ENCODE measurements around the gene LRRTM3. TPM values are rescaled to one million over a fixed set of nuclear protein-coding genes. Genes with fewer than 3 reads are reported as not detected.

LRRTM3 gene
- polyA plus RNA-seq, 2 of the 4 experiments (the other 2 are of a cell fraction), result not detected

DNA sequence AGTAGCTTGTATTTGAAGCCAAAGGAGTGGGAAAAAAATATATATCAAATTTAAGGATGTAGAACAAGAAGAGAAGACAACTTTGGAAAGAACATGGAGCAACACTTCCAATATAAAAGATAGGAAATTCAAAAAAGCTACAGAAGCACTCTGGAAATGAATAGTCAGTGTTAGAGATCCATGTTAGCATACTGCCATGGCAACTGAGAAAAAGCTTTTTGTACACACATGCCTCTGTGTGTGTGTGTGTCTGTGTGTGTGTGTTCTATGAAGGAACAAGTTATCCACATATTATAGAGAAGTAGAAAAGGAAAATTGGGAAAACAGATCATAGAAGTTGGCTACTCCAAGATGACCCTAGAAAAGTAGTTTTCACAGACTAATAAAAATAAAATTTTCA is 96.3 kb downstream of the LRRTM3 start (continued):
- no peak for TF ChIP-seq ATOH8 (CRISPR knock-in tag; IDR thresholded peaks at IDR 0.05; ENCODE audit: low read depth)
- no peak for TF ChIP-seq PHF8 (IDR thresholded peaks at IDR 0.05; ENCODE audit: borderline replicate concordance, low read depth)
- TF ChIP-seq, protein P1, sequence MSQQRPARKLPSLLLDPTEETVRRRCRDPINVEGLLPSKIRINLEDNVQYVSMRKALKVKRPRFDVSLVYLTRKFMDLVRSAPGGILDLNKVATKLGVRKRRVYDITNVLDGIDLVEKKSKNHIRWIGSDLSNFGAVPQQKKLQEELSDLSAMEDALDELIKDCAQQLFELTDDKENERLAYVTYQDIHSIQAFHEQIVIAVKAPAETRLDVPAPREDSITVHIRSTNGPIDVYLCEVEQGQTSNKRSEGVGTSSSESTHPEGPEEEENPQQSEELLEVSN (IDR thresholded peaks at IDR 0.05; ENCODE audit: borderline replicate concordance, low read depth), result no peak

- no peak for TF ChIP-seq ZC3H11A (IDR thresholded peaks at IDR 0.05)
- TF ChIP-seq HDAC2 (IDR thresholded peaks at IDR 0.05), result no peak
- no peak for TF ChIP-seq KDM1A (IDR thresholded peaks at IDR 0.05; ENCODE audit: low read depth)
- no peak for TF ChIP-seq TP53 (CRISPR knock-in tag; IDR thresholded peaks at IDR 0.05)
- TF ChIP-seq HOXB5 (CRISPR knock-in tag; IDR thresholded peaks at IDR 0.05), result no peak
- no peak for TF ChIP-seq HEYL (CRISPR knock-in tag; IDR thresholded peaks at IDR 0.05)
- no peak for TF ChIP-seq FOSB (CRISPR knock-in tag; IDR thresholded peaks at IDR 0.05)
- no peak for ATAC-seq
- DNase-seq (ENCODE audit: low read depth in 1 of 2, low spot score in 1 of 2), result no peak
- Histone ChIP-seq H3K27ac (no peak overlapping the region), H3K4me1 (no peaks in the 10 kb centered on the region), H3K9me3 (no peaks in the 10 kb centered on the region), H3K4me2 (no peak overlapping the region), H3K4me3 (no peak overlapping the region)
- ChIA-PET CTCF (no interaction called here), POLR2A (no interaction called here)
- no peak for FAIRE-seq
- WGBS (ENCODE audit: missing lambda C conversion rate), result 55% methylated on average over 9 of the region's 9 CpGs
These were observed 108.0 kb downstream of the LRRTM3 start for GRCh38 chr10:67033878-67034277.

- no peak overlapping the region for H3K27ac ChIP-seq
- ChIA-PET CTCF (no interaction called here), POLR2A (no interaction called here)
- H3K4me3 ChIP-seq, result no peak overlapping the region
- no peaks in the 10 kb centered on the region for H3K4me1 ChIP-seq
- ATAC-seq (no peak), FAIRE-seq (peak; percentile 28), DNase-seq (ENCODE audit: low read depth in 1 of 2, low spot score in 1 of 2) (no peak)
- TF ChIP-seq CTCF (IDR thresholded peaks at IDR 0.05) (no peak), KDM1A (IDR thresholded peaks at IDR 0.05; ENCODE audit: low read depth) (no peak), EHF (CRISPR knock-in tag; IDR thresholded peaks at IDR 0.05) (no peak)
- WGBS (ENCODE audit: missing lambda C conversion rate), result 0% methylated on average over 2 of the region's 2 CpGs
- H3K4me2 ChIP-seq, result no peak overlapping the region
- H3K9me3 ChIP-seq, result no peaks in the 10 kb centered on the region
These were observed 111.0 kb downstream of the LRRTM3 start for GRCh38 chr10:67036808-67037207.

- Histone ChIP-seq H3K4me2 (no peak overlapping the region), H3K9me3 (no peaks in the 10 kb centered on the region), H3K4me3 (no peak overlapping the region), H3K4me1 (no peaks in the 10 kb centered on the region), H3K27ac (no peak overlapping the region)
- TF ChIP-seq KDM1A (IDR thresholded peaks at IDR 0.05; ENCODE audit: low read depth) (no peak), TP53 (CRISPR knock-in tag; IDR thresholded peaks at IDR 0.05) (no peak), ATOH8 (CRISPR knock-in tag; IDR thresholded peaks at IDR 0.05; ENCODE audit: low read depth) (no peak), HOXB13 (CRISPR knock-in tag; IDR thresholded peaks at IDR 0.05; ENCODE audit: low read depth) (no peak)
- ATAC-seq, result no peak
- ChIA-PET CTCF (interaction anchor here (0.8 kb wide), 1 partner anchor 9 kb away, joined by 3 read pairs; no protein-coding TSS in a partner anchor), POLR2A (no interaction called here)
- DNase-seq (ENCODE audit: low read depth in 1 of 2, low spot score in 1 of 2), result no peak
- FAIRE-seq, result no peak
These were observed 117.2 kb downstream of the LRRTM3 start for GRCh38 chr10:67043041-67043440.

DNA sequence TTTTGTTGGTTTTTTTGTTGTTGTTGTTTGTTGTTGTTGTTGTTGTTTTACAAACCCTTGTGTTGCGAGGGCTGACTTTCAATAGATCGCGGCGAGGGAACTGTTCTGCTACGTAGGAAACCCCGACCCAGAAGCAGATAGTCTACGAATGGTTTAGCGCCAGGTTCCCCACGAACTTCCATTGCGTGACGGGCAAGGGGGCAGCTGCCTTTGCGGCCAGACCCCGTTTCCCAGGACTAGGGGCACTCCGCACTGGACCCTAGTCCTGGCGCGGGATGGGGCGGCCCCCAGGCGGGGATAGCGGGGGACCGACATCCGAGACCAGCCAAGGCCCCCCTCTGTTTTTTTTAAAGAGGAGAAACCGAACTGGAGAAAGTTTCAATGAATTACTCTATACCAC is 119.6 kb downstream of the LRRTM3 start:
- no peak overlapping the region for H3K27ac ChIP-seq
- WGBS (ENCODE audit: missing lambda C conversion rate), result 56% methylated on average over 14 of the region's 22 CpGs
- FAIRE-seq (no peak), ATAC-seq (no peak), DNase-seq (ENCODE audit: low read depth in 1 of 2, low spot score in 1 of 2) (no peak)
- TF ChIP-seq ATOH8 (CRISPR knock-in tag; IDR thresholded peaks at IDR 0.05; ENCODE audit: low read depth) (no peak), JUN (IDR thresholded peaks at IDR 0.05) (no peak), NFE2L2 (conservative IDR thresholded peaks at IDR 0.05; ENCODE audit: low read length) (no peak), ZC3H11A (IDR thresholded peaks at IDR 0.05) (no peak), MAZ (IDR thresholded peaks at IDR 0.05; ENCODE audit: borderline replicate concordance, low read depth, low read length) (no peak), HMGXB4 (CRISPR knock-in tag; IDR thresholded peaks at IDR 0.05; ENCODE audit: borderline replicate concordance) (no peak)
- H3K9me3 ChIP-seq, result no peaks in the 10 kb centered on the region
- no peaks in the 10 kb centered on the region for H3K4me1 ChIP-seq
- no peak overlapping the region for H3K4me3 ChIP-seq
- CTCF ChIA-PET, result interaction anchor here (0.5 kb wide), 1 partner anchor 8 kb away, joined by 4 read pairs; no protein-coding TSS in a partner anchor
- no peak overlapping the region for H3K4me2 ChIP-seq
- POLR2A ChIA-PET, result no interaction called here
